Measurements from ENCODE around the gene ASCC1. TPM values are rescaled to one million over a fixed set of nuclear protein-coding genes. Genes with fewer than 3 reads are reported as not detected.

The ASCC1 gene
- total and polyA plus RNA-seq, 2 donors (not counting 3 experiments of a cell fraction or from before 2014, with no cell fraction given) = 16.0 to 24.9 TPM

GRCh38 chr10:72098836-72099599 lies 117.1 kb downstream of the ASCC1 start:
- ChIA-PET POLR2A (no interaction called here), CTCF (interaction anchor here (0.8 to 1.4 kb wide), 3 partner anchors 27 to 50 kb away, joined by 3 read pairs; no protein-coding TSS in a partner anchor)
- Histone ChIP-seq H3K9ac (replicated peaks; ENCODE audit: extremely low read depth, insufficient read depth, low read length) (no peak overlapping the region), H3K4me1 (ENCODE audit: control insufficient read depth, extremely low read depth, insufficient read depth, low read length) (peaks cover 24% of the 10 kb centered on the region), H2AFZ (ENCODE audit: low read depth, low read length) (no peak overlapping the region), H3K9me1 (replicated peaks; ENCODE audit: control insufficient read depth, extremely low read depth, insufficient read depth, low read length) (no peaks in the 10 kb centered on the region), H3K4me3 (replicated peaks in 1 of 3; ENCODE audit: insufficient read depth in 1 of 3, low read depth in 1 of 3, low read length in 3 of 3) (no peak overlapping the region), H3K9me3 (replicated peaks; ENCODE audit: control insufficient read depth, insufficient read depth, low read length) (no peaks in the 10 kb centered on the region), H4K20me1 (replicated peaks; ENCODE audit: control insufficient read depth, extremely low read depth, insufficient read depth, low read length) (no peaks in the 10 kb centered on the region), H3K27me3 (ENCODE audit: control insufficient read depth in 2 of 2, insufficient read depth in 2 of 2, low read length in 2 of 2) (no peaks in the 10 kb centered on the region), H3K27ac (ENCODE audit: insufficient read depth, low read depth, low read length) (no peak overlapping the region), H3K4me2 (ENCODE audit: insufficient read depth, low read length) (no peak overlapping the region), H3K36me3 (ENCODE audit: control insufficient read depth in 2 of 2, extremely low read depth in 1 of 2, insufficient read depth in 2 of 2, low read length in 2 of 2) (peaks cover 0 to 2% of the 10 kb centered on the region in 2 experiments), H3K79me2 (ENCODE audit: control insufficient read depth, insufficient read depth, low read length) (no peaks in the 10 kb centered on the region)
- dilution Hi-C loops (cut with MboI; ENCODE audit: extremely low pct_ligation_motif_present, low sequenced_read_pairs) (no loop called here), intact Hi-C loops (cut with micrococcal nuclease) (no loop called here)
- no peak for FAIRE-seq
- TF ChIP-seq MYC (IDR thresholded peaks at IDR 0.05; ENCODE audit: low read depth, low read length) = no peak
- no peak for TF ChIP-seq EZH2 (IDR thresholded peaks at IDR 0.05; ENCODE audit: borderline replicate concordance, low read depth, low read length, severe bottlenecking)
- TF ChIP-seq FOS (IDR thresholded peaks at IDR 0.05; ENCODE audit: borderline replicate concordance, insufficient read depth, low read length) = no peak
- no TSS peak for BruUV-seq (replicated peaks)
- no peak for DNase-seq (ENCODE audit: low read depth, low spot score)

- Histone ChIP-seq H3K9me1 (replicated peaks; ENCODE audit: control insufficient read depth, extremely low read depth, insufficient read depth, low read length) (no peaks in the 10 kb centered on the region), H3K9ac (replicated peaks; ENCODE audit: extremely low read depth, insufficient read depth, low read length) (no peak overlapping the region), H3K9me3 (replicated peaks; ENCODE audit: control insufficient read depth, insufficient read depth, low read length) (no peaks in the 10 kb centered on the region), H3K4me2 (ENCODE audit: insufficient read depth, low read length) (no peak overlapping the region), H2AFZ (ENCODE audit: low read depth, low read length) (no peak overlapping the region), H3K27ac (ENCODE audit: insufficient read depth, low read depth, low read length) (no peak overlapping the region), H3K79me2 (ENCODE audit: control insufficient read depth, insufficient read depth, low read length) (no peaks in the 10 kb centered on the region), H4K20me1 (replicated peaks; ENCODE audit: control insufficient read depth, extremely low read depth, insufficient read depth, low read length) (no peaks in the 10 kb centered on the region), H3K36me3 (ENCODE audit: control insufficient read depth in 2 of 2, extremely low read depth in 1 of 2, insufficient read depth in 2 of 2, low read length in 2 of 2) (peaks cover 0 to 2% of the 10 kb centered on the region in 2 experiments), H3K4me3 (replicated peaks in 1 of 3; ENCODE audit: insufficient read depth in 1 of 3, low read depth in 1 of 3, low read length in 3 of 3) (no peak overlapping the region), H3K4me1 (ENCODE audit: control insufficient read depth, extremely low read depth, insufficient read depth, low read length) (peaks cover 24% of the 10 kb centered on the region), H3K27me3 (ENCODE audit: control insufficient read depth in 2 of 2, insufficient read depth in 2 of 2, low read length in 2 of 2) (no peaks in the 10 kb centered on the region)
- TF ChIP-seq JUN (IDR thresholded peaks at IDR 0.05; ENCODE audit: borderline replicate concordance, insufficient read depth, insufficient read length, low read depth) (no peak), MYC (IDR thresholded peaks at IDR 0.05; ENCODE audit: low read depth, low read length) (no peak), CTCF (IDR thresholded peaks at IDR 0.05; ENCODE audit: extremely low read depth in 1 of 2, insufficient read depth in 1 of 2, low read depth in 1 of 2, low read length in 2 of 2) (no peak), POLR2AphosphoS5 (IDR thresholded peaks at IDR 0.05; ENCODE audit: insufficient read depth, low read depth, low read length) (no peak), GATA2 (IDR thresholded peaks at IDR 0.05; ENCODE audit: insufficient read depth, insufficient read length, low read depth, low read length) (no peak), FOS (IDR thresholded peaks at IDR 0.05; ENCODE audit: borderline replicate concordance, insufficient read depth, low read length) (no peak), POLR2A (IDR thresholded peaks at IDR 0.05; ENCODE audit: low read depth, low read length) (no peak), EZH2 (IDR thresholded peaks at IDR 0.05; ENCODE audit: borderline replicate concordance, low read depth, low read length, severe bottlenecking) (no peak), MAX (IDR thresholded peaks at IDR 0.05; ENCODE audit: insufficient read depth, insufficient read length) (no peak)
- intact Hi-C loops (cut with micrococcal nuclease) = no loop called here
- no peak for DNase-seq (ENCODE audit: low read depth, low spot score)
- no peak for FAIRE-seq
- dilution Hi-C loops (cut with MboI; ENCODE audit: extremely low pct_ligation_motif_present, low sequenced_read_pairs) = no loop called here
- BruUV-seq (replicated peaks) = no TSS peak
- CTCF ChIA-PET = interaction anchor here (0.8 to 1.4 kb wide), 2 partner anchors 28 to 50 kb away, joined by 3 read pairs; no protein-coding TSS in a partner anchor
- POLR2A ChIA-PET = no interaction called here
Observed at GRCh38 chr10:72098301-72098835, 117.7 kb downstream of the ASCC1 start.
